Gastroesophageal sphincter (tissue), 4 donors: ENCODE measurements around the gene HAUS7. TPM values are rescaled to one million over a fixed set of nuclear protein-coding genes. Genes with fewer than 3 reads are reported as not detected.

Source experiments
- ATAC-seq: fragments of 150-250 bp; one replicate; pipeline ENCODE4 v1.9.1; 2016; ENCODE audit warnings: mild to moderate bottlenecking, moderate library complexity
- H3K27ac ChIP-seq, 4 donors: fragments of 200-600 bp; sonication (generic) in 3 of 4; 1 replicate in 3 of 4; 2 replicates in 1 of 4; pipeline ENCODE4 v1.5.1; 2016 to 2019
- H3K27me3 ChIP-seq: fragments of 200-600 bp; sonication (generic); one replicate; pipeline ENCODE4 v1.5.1; 2019
- H3K36me3 ChIP-seq, 2 donors: fragments of 200-600 bp; sonication (generic); one replicate each; pipeline ENCODE4 v1.5.1; 2019; ENCODE audit warnings: control low read depth in 1 of 2
- H3K4me1 ChIP-seq, 3 donors: fragments of 200-600 bp; sonication (generic); 1 replicate in 2 of 3; 2 replicates in 1 of 3; pipeline ENCODE4 v1.5.1; 2016 to 2019; ENCODE audit warnings: control low read depth in 2 of 3
- H3K4me3 ChIP-seq, 2 donors: fragments of 200-600 bp; sonication (generic); one replicate each; pipeline ENCODE4 v1.5.1; 2019; ENCODE audit warnings: mild to moderate bottlenecking in 1 of 2, moderate library complexity in 1 of 2
- H3K9me3 ChIP-seq, 3 donors: fragments of 200-600 bp; sonication (generic); one replicate each; pipeline ENCODE4 v1.5.1; 2017 to 2019; ENCODE audit warnings: control low read depth in 2 of 3
- EP300 ChIP-seq: sonication (generic); formaldehyde crosslinking; IDR thresholded peaks from one replicate; pipeline ENCODE4 v1.6.1; 2017; ENCODE audit warnings: antibody characterized with exemption, mild to moderate bottlenecking
- POLR2A ChIP-seq, 2 donors: fragments of 450-650 bp; IDR thresholded peaks; one replicate each; pipeline ENCODE4 v1.6.1; 2017; ENCODE audit warnings: antibody characterized with exemption in 2 of 2, mild to moderate bottlenecking in 2 of 2, moderate library complexity in 1 of 2
- POLR2AphosphoS5 ChIP-seq: sonication (generic); formaldehyde crosslinking; IDR thresholded peaks from one replicate; pipeline ENCODE4 v1.6.1; 2017; ENCODE audit warnings: antibody characterized with exemption
- WGBS, 2 donors: methylation state at CpG; one replicate each; pipeline ENCODE4 v1.1.5; 2018; ENCODE audit warnings: low coverage in 1 of 2; 5-methylcytosine and 5-hydroxymethylcytosine counted together
- total RNA-seq, 4 donors: library from RNA; depleted of rRNA; stranded (reverse); fragments of >200 nt; gene quantifications; one replicate each; pipeline ENCODE4 v1.1.0, GENCODE V29; 2016
- TF ChIP-seq, protein P1 (sequence below), 4 experiments: fragments of 200-600 bp in 2 of 4; fragments of 450-650 bp in 2 of 4; sonication (generic) in 1 of 4; IDR thresholded peaks; one replicate each; pipeline ENCODE4 v1.5.1; 2017 to 2019; ENCODE audit warnings: antibody characterized with exemption in 4 of 4, mild to moderate bottlenecking in 2 of 4, moderate library complexity in 2 of 4

HAUS7 gene
- total RNA-seq, 4 donors from 2014 or later, result 20.2 to 34.0 (median 28.3) TPM

DNA sequence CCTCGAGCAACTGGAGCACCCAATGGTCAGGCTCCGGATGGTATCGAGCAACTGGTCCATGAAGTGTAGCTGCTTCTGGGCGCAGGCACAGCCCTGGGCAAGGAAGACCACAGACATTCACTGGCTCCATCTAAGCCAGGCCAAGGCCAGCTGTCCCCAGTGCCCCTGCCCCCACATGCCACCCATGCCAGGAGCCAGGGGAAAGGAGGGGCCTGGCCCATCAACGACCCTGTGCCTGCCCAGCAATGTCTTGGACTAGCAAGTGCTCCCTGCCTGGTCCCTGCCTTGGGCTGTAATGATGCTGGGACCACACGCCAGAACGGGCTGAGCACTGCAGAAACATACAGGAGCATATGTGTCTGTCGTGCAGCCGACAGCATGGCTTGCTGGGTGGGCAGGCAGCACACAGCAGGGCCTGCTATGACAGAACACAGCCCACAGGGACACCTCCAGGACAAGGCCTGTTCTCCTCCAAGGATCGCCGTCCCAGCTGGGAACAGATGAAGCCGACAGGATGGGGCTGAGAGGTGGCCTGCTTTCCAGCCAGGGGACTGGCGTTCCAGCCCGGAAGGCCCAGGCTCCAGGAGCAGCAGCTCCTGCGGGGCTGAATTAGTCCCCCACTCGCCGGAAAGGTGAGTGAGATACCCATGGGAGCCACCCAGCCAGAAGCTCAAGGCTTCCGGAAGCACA is 13.1 kb downstream of the HAUS7 start:
- no peak overlapping the region for H3K4me3 ChIP-seq
- H3K9me3 ChIP-seq, result no peaks in the 10 kb centered on the region
- TF ChIP-seq EP300 (no peak), POLR2A (IDR thresholded peaks at IDR 0.05) (no peak), POLR2AphosphoS5 (no peak)
- TF ChIP-seq, protein P1, sequence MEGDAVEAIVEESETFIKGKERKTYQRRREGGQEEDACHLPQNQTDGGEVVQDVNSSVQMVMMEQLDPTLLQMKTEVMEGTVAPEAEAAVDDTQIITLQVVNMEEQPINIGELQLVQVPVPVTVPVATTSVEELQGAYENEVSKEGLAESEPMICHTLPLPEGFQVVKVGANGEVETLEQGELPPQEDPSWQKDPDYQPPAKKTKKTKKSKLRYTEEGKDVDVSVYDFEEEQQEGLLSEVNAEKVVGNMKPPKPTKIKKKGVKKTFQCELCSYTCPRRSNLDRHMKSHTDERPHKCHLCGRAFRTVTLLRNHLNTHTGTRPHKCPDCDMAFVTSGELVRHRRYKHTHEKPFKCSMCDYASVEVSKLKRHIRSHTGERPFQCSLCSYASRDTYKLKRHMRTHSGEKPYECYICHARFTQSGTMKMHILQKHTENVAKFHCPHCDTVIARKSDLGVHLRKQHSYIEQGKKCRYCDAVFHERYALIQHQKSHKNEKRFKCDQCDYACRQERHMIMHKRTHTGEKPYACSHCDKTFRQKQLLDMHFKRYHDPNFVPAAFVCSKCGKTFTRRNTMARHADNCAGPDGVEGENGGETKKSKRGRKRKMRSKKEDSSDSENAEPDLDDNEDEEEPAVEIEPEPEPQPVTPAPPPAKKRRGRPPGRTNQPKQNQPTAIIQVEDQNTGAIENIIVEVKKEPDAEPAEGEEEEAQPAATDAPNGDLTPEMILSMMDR (IDR thresholded peaks at IDR 0.05), result no peak
- no CpG with 5 or more reads among the region's 18 CpGs for WGBS, 2 donors
- H3K27me3 ChIP-seq, result no peaks in the 10 kb centered on the region
- H3K27ac ChIP-seq, result no peak overlapping the region
- ATAC-seq, result no peak
- peaks cover 0 to 19% (median 0%) of the 10 kb centered on the region in 3 donors for H3K4me1 ChIP-seq
- peaks cover 0 to 54% of the 10 kb centered on the region in 2 donors for H3K36me3 ChIP-seq

DNA sequence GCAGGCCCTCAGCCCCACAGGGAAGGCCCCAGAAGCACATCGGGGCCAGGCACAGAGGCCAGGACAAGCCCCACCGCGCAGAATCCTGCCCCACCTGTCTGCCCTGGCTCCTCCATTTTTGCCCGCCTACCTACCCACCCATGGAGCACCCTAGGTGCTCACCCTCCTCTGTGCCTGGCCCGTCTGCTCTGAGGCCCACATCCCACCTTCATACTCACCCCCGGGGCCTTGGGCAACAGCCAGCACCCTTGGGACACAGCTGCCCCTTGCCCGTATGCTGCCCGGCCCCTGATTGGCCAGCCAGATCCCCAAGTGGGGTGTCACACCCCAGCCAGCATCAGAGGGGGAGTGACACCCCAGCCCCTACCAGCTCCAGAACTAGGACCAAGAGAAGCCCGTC is 13.7 kb downstream of the HAUS7 start:
- no CpG with 5 or more reads among the region's 9 CpGs for WGBS, 2 donors
- no peak overlapping the region for H3K4me3 ChIP-seq
- no peak for ATAC-seq

DNA sequence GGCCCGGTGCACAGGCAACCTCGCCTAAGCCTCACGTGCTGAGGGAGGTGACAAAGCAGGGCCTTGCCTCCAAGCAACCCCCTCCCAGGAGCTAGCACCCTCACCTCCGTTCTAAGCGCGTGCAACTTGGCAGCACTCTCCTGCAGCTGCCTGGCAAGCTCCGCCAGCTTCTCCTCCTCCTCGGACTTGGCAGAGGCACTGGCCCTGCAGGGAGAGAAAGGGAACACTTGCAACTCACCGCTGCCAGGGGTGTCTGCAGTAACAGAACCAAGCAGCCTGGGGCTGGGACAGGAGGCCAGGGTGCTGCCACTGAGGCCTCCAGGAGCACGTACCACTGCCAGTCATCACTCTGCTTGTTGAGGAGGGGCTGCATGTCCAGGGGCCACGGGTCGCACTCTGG is 14.2 kb downstream of the HAUS7 start:
- no peak for ATAC-seq
- Histone ChIP-seq H3K9me3 (no peaks in the 10 kb centered on the region), H3K27ac (no peak overlapping the region), H3K4me1 (peaks cover 0 to 19% (median 0%) of the 10 kb centered on the region in 3 donors), H3K36me3 (peaks cover 0 to 51% of the 10 kb centered on the region in 2 donors), H3K27me3 (no peaks in the 10 kb centered on the region), H3K4me3 (no peak overlapping the region)
- WGBS, 2 donors, result no CpG with 5 or more reads among the region's 12 CpGs
- TF ChIP-seq EP300 (no peak), POLR2A (IDR thresholded peaks at IDR 0.05) (no peak), POLR2AphosphoS5 (no peak)
- TF ChIP-seq, protein P1 (IDR thresholded peaks at IDR 0.05), result no peak

More for the DNA sequence above, 13.7 kb downstream of the HAUS7 start:
- TF ChIP-seq, protein P1 (IDR thresholded peaks at IDR 0.05), result no peak
- no peak for TF ChIP-seq POLR2A (IDR thresholded peaks at IDR 0.05)
- TF ChIP-seq POLR2AphosphoS5, result no peak
- no peak for TF ChIP-seq EP300
- Histone ChIP-seq H3K4me1 (peaks cover 0 to 19% (median 0%) of the 10 kb centered on the region in 3 donors), H3K27me3 (no peaks in the 10 kb centered on the region), H3K27ac (no peak overlapping the region), H3K36me3 (peaks cover 0 to 50% of the 10 kb centered on the region in 2 donors), H3K9me3 (no peaks in the 10 kb centered on the region)

DNA sequence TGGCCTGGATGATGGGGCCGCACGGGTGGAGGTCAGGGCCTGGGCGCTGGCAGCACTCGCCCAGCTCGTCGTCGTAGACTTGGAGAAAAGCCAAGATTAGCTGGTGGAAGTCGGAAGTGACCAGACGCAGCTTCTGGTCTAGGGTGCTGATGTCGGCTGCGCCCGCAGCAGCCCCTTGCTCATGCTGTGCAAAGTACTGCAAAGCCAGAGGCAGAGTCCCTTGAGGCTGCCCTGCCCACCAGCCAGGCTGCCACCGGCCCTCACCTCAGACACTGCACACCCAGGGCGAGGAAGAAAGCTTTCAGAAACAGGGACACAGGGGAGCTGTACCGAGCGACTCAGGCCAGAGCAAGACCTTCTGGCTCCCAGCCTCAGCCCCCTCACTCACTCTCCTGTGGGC is 14.8 kb downstream of the HAUS7 start:
- H3K36me3 ChIP-seq, result peaks cover 0 to 57% of the 10 kb centered on the region in 2 donors
- no peak for ATAC-seq
- H3K27me3 ChIP-seq, result no peaks in the 10 kb centered on the region
- peaks cover 0 to 19% (median 0%) of the 10 kb centered on the region in 3 donors for H3K4me1 ChIP-seq
- no peak overlapping the region for H3K27ac ChIP-seq
- TF ChIP-seq POLR2AphosphoS5 (no peak), POLR2A (IDR thresholded peaks at IDR 0.05) (no peak), EP300 (no peak)
- TF ChIP-seq, protein P1 (IDR thresholded peaks at IDR 0.05), result no peak
- H3K4me3 ChIP-seq, result no peak overlapping the region
- no CpG with 5 or more reads among the region's 16 CpGs for WGBS, 2 donors
- H3K9me3 ChIP-seq, result no peaks in the 10 kb centered on the region

DNA sequence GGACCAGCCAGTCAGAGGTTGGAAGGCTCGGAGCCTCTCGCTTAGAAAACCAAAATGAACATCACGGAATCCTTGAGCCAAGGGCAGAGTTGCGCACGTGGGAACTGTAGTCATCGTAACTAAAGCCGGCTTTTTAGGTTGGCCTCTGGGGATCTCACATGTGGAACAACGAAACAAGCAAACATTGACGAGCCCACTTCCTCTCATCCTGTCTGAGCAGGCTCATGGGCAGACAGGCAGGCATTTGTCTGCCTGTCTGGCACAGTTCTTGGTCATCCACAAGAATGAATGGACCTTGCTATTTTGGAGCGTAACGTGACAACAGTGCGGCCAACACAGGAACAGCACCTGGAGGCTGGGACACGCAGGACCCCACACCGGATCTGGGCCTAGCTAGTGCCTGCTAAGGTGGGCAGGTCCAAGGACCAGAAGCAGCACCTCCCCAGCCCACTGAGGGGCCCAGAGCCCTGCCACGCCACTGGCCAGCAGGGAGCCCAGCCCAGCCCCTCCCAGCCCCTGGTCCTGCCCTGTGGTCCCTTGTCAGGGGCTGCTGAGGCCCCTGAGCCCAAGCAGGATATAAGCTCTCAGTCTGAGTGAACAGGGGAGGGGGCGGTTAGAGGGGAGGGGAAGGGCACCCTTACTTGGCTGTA is 15.3 kb downstream of the HAUS7 start:
- no peak overlapping the region for H3K4me3 ChIP-seq
- no peaks in the 10 kb centered on the region for H3K27me3 ChIP-seq
- TF ChIP-seq EP300 (no peak), POLR2AphosphoS5 (no peak), POLR2A (IDR thresholded peaks at IDR 0.05) (no peak)
- TF ChIP-seq, protein P1 (IDR thresholded peaks at IDR 0.05), result no peak
- no peaks in the 10 kb centered on the region for H3K9me3 ChIP-seq
- H3K4me1 ChIP-seq, result peaks cover 0 to 19% (median 0%) of the 10 kb centered on the region in 3 donors
- no peak overlapping the region for H3K27ac ChIP-seq
- WGBS, 2 donors, result 93% methylated on average over 8 of the region's 16 CpGs; no CpG with 5 or more reads in 1 of the 2 donors
- no peak for ATAC-seq
- H3K36me3 ChIP-seq, result peaks cover 0 to 62% of the 10 kb centered on the region in 2 donors
